ENCODE measurements around the gene PAPPA2.

PAPPA2 gene

GRCh38 chr1:176773038-176773437, 310.1 kb downstream of the PAPPA2 start:
- DNase-seq, result no peak

- no peak for DNase-seq
These were observed 311.2 kb downstream of the PAPPA2 start for GRCh38 chr1:176774224-176774623.

- DNase-seq, result no peak
These were observed 312.4 kb downstream of the PAPPA2 start for GRCh38 chr1:176775378-176775777.

GRCh38 chr1:176775996-176776395, 313.0 kb downstream of the PAPPA2 start:
- DNase-seq, result no peak

- DNase-seq, result no peak
These were observed 315.1 kb downstream of the PAPPA2 start for GRCh38 chr1:176778056-176778455.

- no peak for DNase-seq
These were observed 317.0 kb downstream of the PAPPA2 start for GRCh38 chr1:176779992-176780328.

GRCh38 chr1:176783309-176783708, 320.3 kb downstream of the PAPPA2 start:
- no peak for DNase-seq

- DNase-seq, result no peak
These were observed 322.1 kb downstream of the PAPPA2 start for GRCh38 chr1:176785056-176785455.

- no peak for DNase-seq
These were observed 322.8 kb downstream of the PAPPA2 start for GRCh38 chr1:176785791-176786190.

- DNase-seq, result no peak
These were observed 323.3 kb downstream of the PAPPA2 start for GRCh38 chr1:176786274-176786673.

GRCh38 chr1:176789571-176790090, 326.7 kb downstream of the PAPPA2 start:
- DNase-seq, result no peak

- DNase-seq, result no peak
These were observed 327.8 kb downstream of the PAPPA2 start for GRCh38 chr1:176790786-176791185.

GRCh38 chr1:176791906-176792305, 328.9 kb downstream of the PAPPA2 start:
- no peak for DNase-seq

- no peak for DNase-seq
These were observed 332.0 kb downstream of the PAPPA2 start for GRCh38 chr1:176794897-176795508.

GRCh38 chr1:176795929-176796328, 333.0 kb downstream of the PAPPA2 start:
- no peak for DNase-seq

GRCh38 chr1:176796583-176796982, 333.6 kb downstream of the PAPPA2 start:
- no peak for DNase-seq

- DNase-seq, result no peak
These were observed 336.4 kb downstream of the PAPPA2 start for GRCh38 chr1:176799327-176799726.

GRCh38 chr1:176800978-176801513, 338.1 kb downstream of the PAPPA2 start:
- no peak for DNase-seq

- no peak for DNase-seq
These were observed 338.6 kb downstream of the PAPPA2 start for GRCh38 chr1:176801514-176802020.

- no peak for DNase-seq
These were observed 339.3 kb downstream of the PAPPA2 start for GRCh38 chr1:176802316-176802715.

GRCh38 chr1:176803042-176803441, 340.1 kb downstream of the PAPPA2 start:
- DNase-seq, result no peak

- DNase-seq, result no peak
These were observed 340.6 kb downstream of the PAPPA2 start for GRCh38 chr1:176803596-176803995.

GRCh38 chr1:176809292-176809691, 346.3 kb downstream of the PAPPA2 start:
- DNase-seq, result no peak

GRCh38 chr1:176811511-176812288, 348.7 kb downstream of the PAPPA2 start:
- no peak for DNase-seq
